Measurements from ENCODE around the gene B4GALNT3. TPM values are rescaled to one million over a fixed set of nuclear protein-coding genes. Genes with fewer than 3 reads are reported as not detected.

Gene B4GALNT3
- total RNA-seq, 1 experiment from 2014 or later, result 23.3 TPM

- H3K27ac Mint-ChIP-seq, result peak overlapping the region in 1 of 3 experiments; percentile 11; a peak in 2 of 7 replicates
- Histone ChIP-seq H3K18ac (ENCODE audit: insufficient read length, low read depth, low read length) (no peak overlapping the region), H2BK12ac (ENCODE audit: insufficient read length, low read depth, low read length) (no peak overlapping the region), H2BK5ac (ENCODE audit: insufficient read length, low read length) (no peak overlapping the region), H3K4me1 (ENCODE audit: insufficient read depth, low read length) (peaks cover under 1% of the 10 kb centered on the region), H3K23ac (ENCODE audit: insufficient read length, low read depth, low read length) (no peak overlapping the region), H2BK120ac (ENCODE audit: low read depth, low read length, poor library complexity, severe bottlenecking) (no peak overlapping the region), H3K79me1 (ENCODE audit: insufficient read depth, low read depth, low read length, poor library complexity, severe bottlenecking) (no peaks in the 10 kb centered on the region), H2BK20ac (ENCODE audit: low read depth, low read length, poor library complexity, severe bottlenecking) (no peak overlapping the region), H3K23me2 (ENCODE audit: insufficient read length, low read depth, low read length, poor library complexity, severe bottlenecking) (no peaks in the 10 kb centered on the region), H3T11ph (ENCODE audit: low read length) (no peak overlapping the region), H4K20me1 (ENCODE audit: control insufficient read depth, insufficient read depth, insufficient read length) (no peaks in the 10 kb centered on the region), H3K56ac (ENCODE audit: insufficient read length, low read depth, low read length) (no peak overlapping the region), H3K9me3 (ENCODE audit: control insufficient read depth, low read depth, low read length) (no peaks in the 10 kb centered on the region), H2AK5ac (ENCODE audit: insufficient read length, low read length) (no peak overlapping the region), H3K27ac (ENCODE audit: insufficient read length, low read depth, low read length) (no peak overlapping the region), H3K4me2 (ENCODE audit: insufficient read depth, insufficient read length, low read length) (no peak overlapping the region), H4K5ac (ENCODE audit: insufficient read length, low read depth, low read length) (no peak overlapping the region), H2AFZ (ENCODE audit: low read length) (no peak overlapping the region), H4K91ac (ENCODE audit: insufficient read length, low read depth, low read length) (no peak overlapping the region), H3K14ac (ENCODE audit: insufficient read depth, low read length) (no peak overlapping the region; the same call in 1 of the 2 replicates), H3K4ac (ENCODE audit: low read depth, low read length) (no peak overlapping the region), H3K27me3 (ENCODE audit: insufficient read depth, low read length) (no peaks in the 10 kb centered on the region), H4K8ac (replicated peaks; ENCODE audit: insufficient read length, low read depth, low read length) (no peak overlapping the region), H3K79me2 (ENCODE audit: insufficient read depth, low read length) (no peaks in the 10 kb centered on the region), H3K9ac (ENCODE audit: extremely low read depth, insufficient read length, low read length) (no peak overlapping the region), H2BK15ac (ENCODE audit: low read depth, low read length) (no peak overlapping the region)
- peaks cover 11 to 17% of the 10 kb centered on the region in 2 experiments for H3K4me1 Mint-ChIP-seq
- no peaks in the 10 kb centered on the region for H3K9me3 Mint-ChIP-seq
- no peak overlapping the region for H3K4me3 Mint-ChIP-seq
- no peak for TF ChIP-seq CTCF (conservative IDR thresholded peaks at IDR 0.05)
- no CpG with 5 or more reads among the region's 4 CpGs for WGBS (ENCODE audit: extremely low coverage, insufficient read length, low lambda C conversion rate)
- H3K27me3 Mint-ChIP-seq (ENCODE audit: low read depth), result no peaks in the 10 kb centered on the region
- DNase-seq, result peak; percentile 18
- H3K36me3 Mint-ChIP-seq (ENCODE audit: insufficient read depth in 1 of 3, low read depth in 3 of 3), result peaks cover 1 to 6% (median 2%) of the 10 kb centered on the region in 3 experiments; a peak in 4 of 7 replicates
Observed at GRCh38 chr12:479161-479560, 19.4 kb downstream of the B4GALNT3 start.

Data from H9 (cell line).